Measurements from ENCODE around the gene NUDT19. TPM values are rescaled to one million over a fixed set of nuclear protein-coding genes. Genes with fewer than 3 reads are reported as not detected.

The NUDT19 gene
- total RNA-seq, 1 experiment from 2014 or later, result 6.1 TPM

DNA sequence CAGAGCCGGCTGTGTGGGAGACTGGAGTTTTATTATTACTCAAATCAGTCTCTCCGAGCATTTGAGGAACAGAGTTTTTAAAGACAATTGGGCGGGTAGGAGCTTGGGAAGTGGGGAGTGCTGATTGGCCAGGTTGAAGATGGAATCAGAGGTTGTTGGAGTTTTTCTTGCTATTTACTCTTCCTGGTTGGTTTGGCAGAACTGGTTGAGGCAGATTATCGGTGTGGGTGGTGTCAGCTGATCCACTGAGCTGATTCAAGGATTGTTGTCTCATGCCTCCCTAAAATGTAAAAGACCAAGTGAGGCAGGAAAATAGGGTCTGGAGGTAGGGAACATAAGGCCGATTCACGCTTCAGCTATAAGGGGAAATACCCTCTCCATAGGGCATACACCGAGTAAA lies 26.7 kb downstream of the NUDT19 start:
- H3K4me1 ChIP-seq (ENCODE audit: insufficient read depth, low read length), result no peaks in the 10 kb centered on the region
- no peak overlapping the region for H3K56ac ChIP-seq (ENCODE audit: insufficient read length, low read depth, low read length)
- no peak overlapping the region for H3K27ac ChIP-seq (ENCODE audit: insufficient read length, low read depth, low read length)
- no peak overlapping the region for H3K4ac ChIP-seq (ENCODE audit: low read depth, low read length)
- no peak overlapping the region for H2BK20ac ChIP-seq (ENCODE audit: low read depth, low read length, poor library complexity, severe bottlenecking)
- no peaks in the 10 kb centered on the region for H3K79me2 ChIP-seq (ENCODE audit: insufficient read depth, low read length)
- Mint-ChIP-seq H3K27ac (peak overlapping the region; percentile 11 to 73 (median 73); a peak in 5 of 7 replicates), H3K9me3 (peaks cover 0 to 5% of the 10 kb centered on the region in 2 experiments; a peak in 1 of 5 replicates), H3K27me3 (ENCODE audit: low read depth) (no peaks in the 10 kb centered on the region), H3K4me1 (peaks cover 5 to 12% of the 10 kb centered on the region in 2 experiments), H3K36me3 (ENCODE audit: insufficient read depth in 1 of 3, low read depth in 3 of 3) (no peaks in the 10 kb centered on the region; a peak in 2 of 7 replicates), H3K4me3 (no peak overlapping the region; a peak in 1 of 5 replicates)
- H4K5ac ChIP-seq (ENCODE audit: insufficient read length, low read depth, low read length), result no peak overlapping the region
- no peak overlapping the region; the same call in 1 of the 2 replicates for H3K14ac ChIP-seq (ENCODE audit: insufficient read depth, low read length)
- no peaks in the 10 kb centered on the region for H3K27me3 ChIP-seq (ENCODE audit: insufficient read depth, low read length)
- DNase-seq, result no peak
- H3K4me2 ChIP-seq (ENCODE audit: insufficient read depth, insufficient read length, low read length), result no peak overlapping the region
- H3K79me1 ChIP-seq (ENCODE audit: insufficient read depth, low read depth, low read length, poor library complexity, severe bottlenecking), result no peaks in the 10 kb centered on the region
- no peak overlapping the region for H2BK15ac ChIP-seq (ENCODE audit: low read depth, low read length)
- H3K18ac ChIP-seq (ENCODE audit: insufficient read length, low read depth, low read length), result no peak overlapping the region
- H3T11ph ChIP-seq (ENCODE audit: low read length), result no peak overlapping the region
- H4K91ac ChIP-seq (ENCODE audit: insufficient read length, low read depth, low read length), result no peak overlapping the region
- no CpG with 5 or more reads among the region's 7 CpGs for WGBS (ENCODE audit: extremely low coverage, insufficient read length, low lambda C conversion rate)
- TF ChIP-seq, protein P1, sequence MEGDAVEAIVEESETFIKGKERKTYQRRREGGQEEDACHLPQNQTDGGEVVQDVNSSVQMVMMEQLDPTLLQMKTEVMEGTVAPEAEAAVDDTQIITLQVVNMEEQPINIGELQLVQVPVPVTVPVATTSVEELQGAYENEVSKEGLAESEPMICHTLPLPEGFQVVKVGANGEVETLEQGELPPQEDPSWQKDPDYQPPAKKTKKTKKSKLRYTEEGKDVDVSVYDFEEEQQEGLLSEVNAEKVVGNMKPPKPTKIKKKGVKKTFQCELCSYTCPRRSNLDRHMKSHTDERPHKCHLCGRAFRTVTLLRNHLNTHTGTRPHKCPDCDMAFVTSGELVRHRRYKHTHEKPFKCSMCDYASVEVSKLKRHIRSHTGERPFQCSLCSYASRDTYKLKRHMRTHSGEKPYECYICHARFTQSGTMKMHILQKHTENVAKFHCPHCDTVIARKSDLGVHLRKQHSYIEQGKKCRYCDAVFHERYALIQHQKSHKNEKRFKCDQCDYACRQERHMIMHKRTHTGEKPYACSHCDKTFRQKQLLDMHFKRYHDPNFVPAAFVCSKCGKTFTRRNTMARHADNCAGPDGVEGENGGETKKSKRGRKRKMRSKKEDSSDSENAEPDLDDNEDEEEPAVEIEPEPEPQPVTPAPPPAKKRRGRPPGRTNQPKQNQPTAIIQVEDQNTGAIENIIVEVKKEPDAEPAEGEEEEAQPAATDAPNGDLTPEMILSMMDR (conservative IDR thresholded peaks at IDR 0.05), result no peak
- H2BK120ac ChIP-seq (ENCODE audit: low read depth, low read length, poor library complexity, severe bottlenecking), result no peak overlapping the region
- H4K20me1 ChIP-seq (ENCODE audit: control insufficient read depth, insufficient read depth, insufficient read length), result no peaks in the 10 kb centered on the region
- H2AFZ ChIP-seq (ENCODE audit: low read length), result no peak overlapping the region
- no peak overlapping the region for H2AK5ac ChIP-seq (ENCODE audit: insufficient read length, low read length)
- no peaks in the 10 kb centered on the region for H3K23me2 ChIP-seq (ENCODE audit: insufficient read length, low read depth, low read length, poor library complexity, severe bottlenecking)
- H2BK12ac ChIP-seq (ENCODE audit: insufficient read length, low read depth, low read length), result no peak overlapping the region
- no peak overlapping the region for H3K23ac ChIP-seq (ENCODE audit: insufficient read length, low read depth, low read length)
- H2BK5ac ChIP-seq (ENCODE audit: insufficient read length, low read length), result no peak overlapping the region
- H3K9me3 ChIP-seq (ENCODE audit: control insufficient read depth, low read depth, low read length), result no peaks in the 10 kb centered on the region
- no peak overlapping the region for H4K8ac ChIP-seq (replicated peaks; ENCODE audit: insufficient read length, low read depth, low read length)
- no peak overlapping the region for H3K9ac ChIP-seq (ENCODE audit: extremely low read depth, insufficient read length, low read length)
